Left lung (tissue), 10 donors: ENCODE measurements around the gene ROGDI. TPM values are rescaled to one million over a fixed set of nuclear protein-coding genes. Genes with fewer than 3 reads are reported as not detected.

ENCODE experiments used
- ATAC-seq: fragments of 200-7000 bp; cut with Tn5 transposase; one replicate; pipeline ENCODE4 v1.9.1; 2020; ENCODE audit warnings: moderate library complexity
- DNase-seq, 4 donors: peaks; one replicate each; pipeline ENCODE4 v3.0.0-alpha.2; 2013 to 2020
- H3K27ac ChIP-seq, 2 donors: fragments of 200-600 bp; sonication (generic) in 1 of 2; one replicate each; pipeline versions ENCODE4 v1.5.0 to v1.8.0; 2020 to 2021
- H3K27me3 ChIP-seq, 2 donors: fragments of 200-600 bp; sonication (generic) in 1 of 2; one replicate each; pipeline versions ENCODE4 v1.5.0 to v1.8.0; 2020 to 2021
- H3K36me3 ChIP-seq, 2 donors: fragments of 200-600 bp; sonication (generic) in 1 of 2; one replicate each; pipeline versions ENCODE4 v1.5.0 to v1.8.0; 2020 to 2021
- H3K4me1 ChIP-seq, 2 donors: fragments of 200-600 bp; one replicate each; pipeline ENCODE4 v1.8.0; 2021
- H3K4me3 ChIP-seq, 2 donors: fragments of 200-600 bp; sonication (generic) in 1 of 2; one replicate each; pipeline versions ENCODE4 v1.5.0 to v1.8.0; 2020 to 2021; ENCODE audit warnings: mild to moderate bottlenecking in 1 of 2
- H3K9me3 ChIP-seq, 2 donors: fragments of 200-600 bp; sonication (generic) in 1 of 2; one replicate each; pipeline versions ENCODE4 v1.5.0 to v1.8.0; 2020 to 2021
- CTCF ChIP-seq, 2 donors: fragments of 200-600 bp; sonication (generic) in 1 of 2; IDR thresholded peaks; one replicate each; pipeline versions ENCODE4 v1.5.0 to v1.8.0; 2021; ENCODE audit warnings: antibody characterized with exemption in 2 of 2
- intact Hi-C, 2 donors: fragments of 100-400 bp; cut with DNase I; formaldehyde crosslinking; loops; one replicate each; pipeline versions ENCODE4 v1.11.2 to v1.14.2; 2022
- polyA plus RNA-seq, 6 donors: library from polyadenylated mRNA; unstranded; fragments of 120-200 nt; gene quantifications; one replicate each; pipeline ENCODE4 v1.2.1, GENCODE V29; 2013; ENCODE audit not compliant: insufficient read length in 6 of 6
- total RNA-seq, 2 donors: library from RNA; stranded (reverse); fragmentation: NEBNext Ultra II Directional; extraction: Animal tissue kit (Norgen Biotek cat#: 25700); gene quantifications; one replicate each; pipeline ENCODE4 v1.2.1, GENCODE V29; 2021
- donor health status: DM: no; HTN: yes; CAD: no.
- donor health status: DM: no; HTN: no; CAD: no.

The ROGDI gene
- total and polyA plus RNA-seq, 8 donors = 15.7 to 46.4 (median 30.3) TPM

- DNase-seq (no peak), ATAC-seq (no peak)
- Histone ChIP-seq H3K27me3 (no peaks in the 10 kb centered on the region), H3K36me3 (peaks cover 0 to 100% of the 10 kb centered on the region in 2 donors), H3K27ac (no peak overlapping the region), H3K9me3 (no peaks in the 10 kb centered on the region), H3K4me3 (no peak overlapping the region), H3K4me1 (no peaks in the 10 kb centered on the region)
- intact Hi-C loops = no loop called here
- TF ChIP-seq CTCF (IDR thresholded peaks at IDR 0.05) = no peak
Observed at GRCh38 chr16:4811242-4811641, 8.8 kb upstream of the ROGDI start.

- Histone ChIP-seq H3K36me3 (peaks cover 0 to 77% of the 10 kb centered on the region in 2 donors), H3K27me3 (no peaks in the 10 kb centered on the region), H3K9me3 (no peaks in the 10 kb centered on the region), H3K27ac (no peak overlapping the region), H3K4me1 (peaks cover 12 to 26% of the 10 kb centered on the region in 2 donors), H3K4me3 (no peak overlapping the region)
- intact Hi-C loops = no loop called here
- TF ChIP-seq CTCF (IDR thresholded peaks at IDR 0.05) = no peak
- DNase-seq (no peak), ATAC-seq (no peak)
Observed at GRCh38 chr16:4806280-4806679, 3.8 kb upstream of the ROGDI start.

GRCh38 chr16:4805231-4805630 is 2.8 kb upstream of the ROGDI start:
- intact Hi-C loops = no loop called here
- ATAC-seq (no peak), DNase-seq (no peak)
- Histone ChIP-seq H3K4me3 (no peak overlapping the region), H3K36me3 (peaks cover 0 to 66% of the 10 kb centered on the region in 2 donors), H3K27ac (no peak overlapping the region), H3K9me3 (no peaks in the 10 kb centered on the region), H3K4me1 (peaks cover 20 to 36% of the 10 kb centered on the region in 2 donors), H3K27me3 (no peaks in the 10 kb centered on the region)
- no peak for TF ChIP-seq CTCF (IDR thresholded peaks at IDR 0.05)

GRCh38 chr16:4803898-4804762 is 1.7 kb upstream of the ROGDI start:
- no peak for ATAC-seq
- no peaks in the 10 kb centered on the region for H3K27me3 ChIP-seq
- no peaks in the 10 kb centered on the region for H3K9me3 ChIP-seq
- H3K27ac ChIP-seq = peak overlapping the region in 1 of 2 donors; percentile 94
- peaks cover 20 to 42% of the 10 kb centered on the region in 2 donors for H3K4me1 ChIP-seq
- H3K4me3 ChIP-seq = peak overlapping the region in 1 of 2 donors; percentile 88
- intact Hi-C loops = no loop called here
- no peak for DNase-seq
- peaks cover 0 to 60% of the 10 kb centered on the region in 2 donors for H3K36me3 ChIP-seq
- no peak for TF ChIP-seq CTCF (IDR thresholded peaks at IDR 0.05)

- Histone ChIP-seq H3K36me3 (peaks cover 0 to 60% of the 10 kb centered on the region in 2 donors), H3K4me1 (peaks cover 20 to 42% of the 10 kb centered on the region in 2 donors), H3K27ac (peak overlapping the region; percentile 81 to 94), H3K27me3 (no peaks in the 10 kb centered on the region), H3K9me3 (no peaks in the 10 kb centered on the region), H3K4me3 (peak overlapping the region; percentile 87 to 88)
- no peak for TF ChIP-seq CTCF (IDR thresholded peaks at IDR 0.05)
- intact Hi-C loops = no loop called here
- DNase-seq = peak in 1 of 4 donors; percentile 48
- no peak for ATAC-seq
Observed at GRCh38 chr16:4803401-4803844, 990 bp upstream of the ROGDI start.
